GM23338 (cell line): ENCODE data around the gene CHD9. TPM values are rescaled to one million over a fixed set of nuclear protein-coding genes. Genes with fewer than 3 reads are reported as not detected.

ENCODE experiments used
- ATAC-seq: fragments of 200-7000 bp; cut with Tn5 transposase; 3 replicates; pipeline ENCODE4 v1.9.1; 2020
- DNase-seq: peaks from one replicate; pipeline ENCODE4 v3.0.0-alpha.2; 2015; ENCODE audit warnings: low spot score
- H2AFZ ChIP-seq: fragments of 200-600 bp; sonication (generic); 2 replicates; pipeline ENCODE4 v1.8.0; 2016; ENCODE audit warnings: antibody characterized with exemption, mild to moderate bottlenecking, moderate library complexity
- H3F3A ChIP-seq: fragments of 200-600 bp; sonication (generic); replicated peaks from 2 replicates; pipeline ENCODE4 v1.8.0; 2017; ENCODE audit warnings: antibody characterized with exemption, mixed run types, low read depth
- H3K27ac ChIP-seq: fragments of 200-600 bp; sonication (generic); 2 replicates; pipeline ENCODE4 v1.6.1; 2016; ENCODE audit warnings: low read depth
- H3K27me3 ChIP-seq: fragments of 200-600 bp; sonication (generic); 2 replicates; pipeline ENCODE4 v1.8.0; 2016; ENCODE audit warnings: mild to moderate bottlenecking, mixed run types, moderate library complexity; ENCODE audit not compliant: insufficient read depth
- H3K36me3 ChIP-seq: fragments of 200-600 bp; sonication (generic); 2 replicates; pipeline ENCODE4 v1.8.0; 2016; ENCODE audit warnings: mild to moderate bottlenecking; ENCODE audit not compliant: insufficient read depth
- H3K4me1 ChIP-seq: fragments of 200-600 bp; sonication (generic); 2 replicates; pipeline ENCODE4 v1.8.0; 2016; ENCODE audit warnings: mild to moderate bottlenecking, moderate library complexity; ENCODE audit not compliant: insufficient read depth
- H3K4me2 ChIP-seq: fragments of 200-600 bp; sonication (generic); 2 replicates; pipeline ENCODE4 v1.7.1; 2017; ENCODE audit warnings: mixed run types
- H3K4me3 ChIP-seq: fragments of 200-600 bp; sonication (generic); 2 replicates; pipeline ENCODE4 v1.6.1; 2016; ENCODE audit warnings: mixed run types
- H3K79me2 ChIP-seq: fragments of 200-600 bp; sonication (generic); replicated peaks from 2 replicates; pipeline ENCODE4 v1.8.0; 2017; ENCODE audit warnings: mild to moderate bottlenecking; ENCODE audit not compliant: insufficient read depth
- H3K9me2 ChIP-seq: fragments of 200-600 bp; sonication (generic); 2 replicates; pipeline ENCODE4 v1.8.0; 2017; ENCODE audit not compliant: insufficient read depth
- H4K20me1 ChIP-seq: fragments of 200-600 bp; sonication (generic); replicated peaks from 2 replicates; pipeline ENCODE4 v1.8.0; 2017; ENCODE audit warnings: mild to moderate bottlenecking; ENCODE audit not compliant: insufficient read depth
- H3K27ac Mint-ChIP-seq: 2 replicates; pipeline ENCODE4 v1.8.0; 2020; ENCODE audit warnings: inconsistent platforms, mild to moderate bottlenecking, moderate library complexity, mixed read lengths
- H3K27me3 Mint-ChIP-seq: 3 replicates; pipeline ENCODE4 v1.8.0; 2022; ENCODE audit warnings: low read depth, mild to moderate bottlenecking, moderate library complexity, mixed read lengths, inconsistent platforms; ENCODE audit not compliant: insufficient read depth, poor library complexity
- H3K36me3 Mint-ChIP-seq: 3 replicates; pipeline ENCODE4 v1.8.0; 2021; ENCODE audit warnings: low read depth, mild to moderate bottlenecking, inconsistent platforms, moderate library complexity, mixed read lengths
- H3K4me1 Mint-ChIP-seq: 3 replicates; pipeline ENCODE4 v1.8.0; 2020; ENCODE audit warnings: mild to moderate bottlenecking, inconsistent platforms, mixed read lengths
- H3K4me3 Mint-ChIP-seq: 3 replicates; pipeline ENCODE4 v1.8.0; 2021; ENCODE audit warnings: moderate library complexity, mild to moderate bottlenecking, inconsistent platforms, mixed read lengths
- H3K9me3 Mint-ChIP-seq: 3 replicates; pipeline ENCODE4 v1.8.0; 2020; ENCODE audit warnings: moderate library complexity, mild to moderate bottlenecking, inconsistent platforms, mixed read lengths
- CREB1 ChIP-seq: fragments of 250-450 bp; sonication (Bioruptor Pico); IDR thresholded peaks from 2 replicates; pipeline ENCODE4 v1.5.0; 2020; ENCODE audit warnings: low read depth, mild to moderate bottlenecking, moderate library complexity
- EZH2 ChIP-seq: fragments of 200-600 bp; sonication (generic); IDR thresholded peaks from one replicate; pipeline ENCODE4 v1.8.0; 2017; ENCODE audit warnings: antibody characterized with exemption, mild to moderate bottlenecking, low read depth; ENCODE audit not compliant: unreplicated experiment
- EZH2phosphoT487 ChIP-seq: fragments of 200-600 bp; sonication (generic); IDR thresholded peaks from one replicate; pipeline ENCODE4 v1.8.1; 2018; ENCODE audit warnings: antibody characterized with exemption; ENCODE audit not compliant: unreplicated experiment
- JUNB ChIP-seq: IDR thresholded peaks from one replicate; pipeline ENCODE4 v1.6.1; 2016; ENCODE audit warnings: antibody characterized with exemption; ENCODE audit not compliant: unreplicated experiment
- NANOG ChIP-seq: IDR thresholded peaks from 2 replicates; pipeline ENCODE4 v1.6.1; 2016; ENCODE audit warnings: antibody characterized with exemption, borderline replicate concordance
- POLR2AphosphoS5 ChIP-seq: IDR thresholded peaks from 2 replicates; pipeline ENCODE4 v1.6.1; 2016; ENCODE audit warnings: antibody characterized with exemption, low read depth
- REST ChIP-seq: IDR thresholded peaks from one replicate; pipeline ENCODE4 v1.6.1; 2018; ENCODE audit warnings: antibody characterized with exemption; ENCODE audit not compliant: unreplicated experiment
- STAT1 ChIP-seq: IDR thresholded peaks from one replicate; pipeline ENCODE4 v1.6.1; 2016; ENCODE audit warnings: antibody characterized with exemption; ENCODE audit not compliant: unreplicated experiment
- ZNF114 ChIP-seq: fragments of 250-450 bp; sonication (Bioruptor Pico); IDR thresholded peaks from 2 replicates; pipeline ENCODE4 v1.5.0; 2020; ENCODE audit warnings: mild to moderate bottlenecking, moderate library complexity
- ZNF331 ChIP-seq: fragments of 250-450 bp; sonication (Bioruptor Pico); IDR thresholded peaks from 2 replicates; pipeline ENCODE4 v1.5.0; 2020; ENCODE audit warnings: low read depth, mild to moderate bottlenecking, moderate library complexity
- polyA plus RNA-seq: library from polyadenylated mRNA; unstranded; fragments of >200 nt; fragmentation: Nextera tagmentation; extraction: Ambion mirVana; gene quantifications from 2 replicates; pipeline ENCODE4 v1.2.1, GENCODE V29; 2016
- total RNA-seq: library from RNA; depleted of rRNA; stranded (reverse); fragments of >200 nt; shearing (Covaris generic); gene quantifications from 2 replicates; pipeline ENCODE4 v1.2.3, GENCODE V29; 2014
- TF ChIP-seq, protein P1 (sequence below): IDR thresholded peaks from 2 replicates; pipeline ENCODE4 v1.6.1; 2016; ENCODE audit warnings: antibody characterized with exemption
- TF ChIP-seq, protein P2 (sequence below), 2 experiments: fragments of 200-600 bp in 1 of 2; sonication (generic) in 1 of 2; conservative IDR thresholded peaks; 2 replicates each; pipeline versions ENCODE4 v1.5.1 to v1.6.1; 2016 to 2017; ENCODE audit warnings: antibody characterized with exemption in 2 of 2, low read depth in 2 of 2, mild to moderate bottlenecking in 2 of 2, moderate library complexity in 1 of 2
- TF ChIP-seq, protein P3 (sequence below): fragments of 250-450 bp; sonication (Bioruptor Pico); IDR thresholded peaks from 2 replicates; pipeline ENCODE4 v1.5.0; 2020; ENCODE audit warnings: mild to moderate bottlenecking, moderate library complexity

CHD9 gene
- total and polyA plus RNA-seq, 2 experiments from 2014 or later: 18.8 to 46.6 TPM

DNA sequence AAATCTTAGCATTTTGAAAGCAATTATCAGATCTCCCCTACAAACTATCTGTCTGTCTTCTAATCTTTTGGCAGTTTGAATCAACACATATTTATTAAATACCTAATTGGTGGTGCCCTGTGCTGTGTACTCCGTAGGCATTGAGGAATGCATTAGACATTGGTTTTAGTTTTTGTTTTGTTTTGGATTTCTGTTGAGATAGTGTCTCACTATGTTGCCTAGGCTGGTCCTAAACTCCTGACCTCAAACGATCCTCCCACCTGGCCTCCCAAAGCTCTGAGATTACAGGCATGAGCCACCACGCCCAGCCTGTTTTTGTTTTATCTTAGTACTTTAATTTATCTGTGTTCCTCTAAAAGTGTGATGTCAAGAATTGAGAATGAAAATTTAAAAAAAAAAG lies 254.7 kb downstream of the CHD9 start:
- no peak overlapping the region for H3K4me3 ChIP-seq
- Mint-ChIP-seq H3K36me3 (peaks cover 85% of the 10 kb centered on the region), H3K4me3 (no peak overlapping the region), H3K4me1 (no peaks in the 10 kb centered on the region), H3K27ac (no peak overlapping the region), H3K9me3 (no peaks in the 10 kb centered on the region), H3K27me3 (no peaks in the 10 kb centered on the region)
- H3K36me3 ChIP-seq: no peaks in the 10 kb centered on the region
- no peak overlapping the region for H3K27ac ChIP-seq
- H3K4me1 ChIP-seq: no peaks in the 10 kb centered on the region
- no peak overlapping the region for H2AFZ ChIP-seq
- no peaks in the 10 kb centered on the region for H3K27me3 ChIP-seq
- no peaks in the 10 kb centered on the region for H4K20me1 ChIP-seq
- H3K9me2 ChIP-seq: no peaks in the 10 kb centered on the region
- TF ChIP-seq CREB1 (no peak), EZH2phosphoT487 (no peak), POLR2AphosphoS5 (no peak), REST (no peak), ZNF331 (no peak), NANOG (no peak), ZNF114 (no peak), EZH2 (no peak), STAT1 (no peak), JUNB (no peak)
- TF ChIP-seq, protein P1, sequence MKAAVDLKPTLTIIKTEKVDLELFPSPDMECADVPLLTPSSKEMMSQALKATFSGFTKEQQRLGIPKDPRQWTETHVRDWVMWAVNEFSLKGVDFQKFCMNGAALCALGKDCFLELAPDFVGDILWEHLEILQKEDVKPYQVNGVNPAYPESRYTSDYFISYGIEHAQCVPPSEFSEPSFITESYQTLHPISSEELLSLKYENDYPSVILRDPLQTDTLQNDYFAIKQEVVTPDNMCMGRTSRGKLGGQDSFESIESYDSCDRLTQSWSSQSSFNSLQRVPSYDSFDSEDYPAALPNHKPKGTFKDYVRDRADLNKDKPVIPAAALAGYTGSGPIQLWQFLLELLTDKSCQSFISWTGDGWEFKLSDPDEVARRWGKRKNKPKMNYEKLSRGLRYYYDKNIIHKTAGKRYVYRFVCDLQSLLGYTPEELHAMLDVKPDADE: no peak
- TF ChIP-seq, protein P2, sequence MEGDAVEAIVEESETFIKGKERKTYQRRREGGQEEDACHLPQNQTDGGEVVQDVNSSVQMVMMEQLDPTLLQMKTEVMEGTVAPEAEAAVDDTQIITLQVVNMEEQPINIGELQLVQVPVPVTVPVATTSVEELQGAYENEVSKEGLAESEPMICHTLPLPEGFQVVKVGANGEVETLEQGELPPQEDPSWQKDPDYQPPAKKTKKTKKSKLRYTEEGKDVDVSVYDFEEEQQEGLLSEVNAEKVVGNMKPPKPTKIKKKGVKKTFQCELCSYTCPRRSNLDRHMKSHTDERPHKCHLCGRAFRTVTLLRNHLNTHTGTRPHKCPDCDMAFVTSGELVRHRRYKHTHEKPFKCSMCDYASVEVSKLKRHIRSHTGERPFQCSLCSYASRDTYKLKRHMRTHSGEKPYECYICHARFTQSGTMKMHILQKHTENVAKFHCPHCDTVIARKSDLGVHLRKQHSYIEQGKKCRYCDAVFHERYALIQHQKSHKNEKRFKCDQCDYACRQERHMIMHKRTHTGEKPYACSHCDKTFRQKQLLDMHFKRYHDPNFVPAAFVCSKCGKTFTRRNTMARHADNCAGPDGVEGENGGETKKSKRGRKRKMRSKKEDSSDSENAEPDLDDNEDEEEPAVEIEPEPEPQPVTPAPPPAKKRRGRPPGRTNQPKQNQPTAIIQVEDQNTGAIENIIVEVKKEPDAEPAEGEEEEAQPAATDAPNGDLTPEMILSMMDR (conservative IDR thresholded peaks at IDR 0.05; ENCODE audit: low read depth in 2 of 2): no peak
- TF ChIP-seq, protein P3, sequence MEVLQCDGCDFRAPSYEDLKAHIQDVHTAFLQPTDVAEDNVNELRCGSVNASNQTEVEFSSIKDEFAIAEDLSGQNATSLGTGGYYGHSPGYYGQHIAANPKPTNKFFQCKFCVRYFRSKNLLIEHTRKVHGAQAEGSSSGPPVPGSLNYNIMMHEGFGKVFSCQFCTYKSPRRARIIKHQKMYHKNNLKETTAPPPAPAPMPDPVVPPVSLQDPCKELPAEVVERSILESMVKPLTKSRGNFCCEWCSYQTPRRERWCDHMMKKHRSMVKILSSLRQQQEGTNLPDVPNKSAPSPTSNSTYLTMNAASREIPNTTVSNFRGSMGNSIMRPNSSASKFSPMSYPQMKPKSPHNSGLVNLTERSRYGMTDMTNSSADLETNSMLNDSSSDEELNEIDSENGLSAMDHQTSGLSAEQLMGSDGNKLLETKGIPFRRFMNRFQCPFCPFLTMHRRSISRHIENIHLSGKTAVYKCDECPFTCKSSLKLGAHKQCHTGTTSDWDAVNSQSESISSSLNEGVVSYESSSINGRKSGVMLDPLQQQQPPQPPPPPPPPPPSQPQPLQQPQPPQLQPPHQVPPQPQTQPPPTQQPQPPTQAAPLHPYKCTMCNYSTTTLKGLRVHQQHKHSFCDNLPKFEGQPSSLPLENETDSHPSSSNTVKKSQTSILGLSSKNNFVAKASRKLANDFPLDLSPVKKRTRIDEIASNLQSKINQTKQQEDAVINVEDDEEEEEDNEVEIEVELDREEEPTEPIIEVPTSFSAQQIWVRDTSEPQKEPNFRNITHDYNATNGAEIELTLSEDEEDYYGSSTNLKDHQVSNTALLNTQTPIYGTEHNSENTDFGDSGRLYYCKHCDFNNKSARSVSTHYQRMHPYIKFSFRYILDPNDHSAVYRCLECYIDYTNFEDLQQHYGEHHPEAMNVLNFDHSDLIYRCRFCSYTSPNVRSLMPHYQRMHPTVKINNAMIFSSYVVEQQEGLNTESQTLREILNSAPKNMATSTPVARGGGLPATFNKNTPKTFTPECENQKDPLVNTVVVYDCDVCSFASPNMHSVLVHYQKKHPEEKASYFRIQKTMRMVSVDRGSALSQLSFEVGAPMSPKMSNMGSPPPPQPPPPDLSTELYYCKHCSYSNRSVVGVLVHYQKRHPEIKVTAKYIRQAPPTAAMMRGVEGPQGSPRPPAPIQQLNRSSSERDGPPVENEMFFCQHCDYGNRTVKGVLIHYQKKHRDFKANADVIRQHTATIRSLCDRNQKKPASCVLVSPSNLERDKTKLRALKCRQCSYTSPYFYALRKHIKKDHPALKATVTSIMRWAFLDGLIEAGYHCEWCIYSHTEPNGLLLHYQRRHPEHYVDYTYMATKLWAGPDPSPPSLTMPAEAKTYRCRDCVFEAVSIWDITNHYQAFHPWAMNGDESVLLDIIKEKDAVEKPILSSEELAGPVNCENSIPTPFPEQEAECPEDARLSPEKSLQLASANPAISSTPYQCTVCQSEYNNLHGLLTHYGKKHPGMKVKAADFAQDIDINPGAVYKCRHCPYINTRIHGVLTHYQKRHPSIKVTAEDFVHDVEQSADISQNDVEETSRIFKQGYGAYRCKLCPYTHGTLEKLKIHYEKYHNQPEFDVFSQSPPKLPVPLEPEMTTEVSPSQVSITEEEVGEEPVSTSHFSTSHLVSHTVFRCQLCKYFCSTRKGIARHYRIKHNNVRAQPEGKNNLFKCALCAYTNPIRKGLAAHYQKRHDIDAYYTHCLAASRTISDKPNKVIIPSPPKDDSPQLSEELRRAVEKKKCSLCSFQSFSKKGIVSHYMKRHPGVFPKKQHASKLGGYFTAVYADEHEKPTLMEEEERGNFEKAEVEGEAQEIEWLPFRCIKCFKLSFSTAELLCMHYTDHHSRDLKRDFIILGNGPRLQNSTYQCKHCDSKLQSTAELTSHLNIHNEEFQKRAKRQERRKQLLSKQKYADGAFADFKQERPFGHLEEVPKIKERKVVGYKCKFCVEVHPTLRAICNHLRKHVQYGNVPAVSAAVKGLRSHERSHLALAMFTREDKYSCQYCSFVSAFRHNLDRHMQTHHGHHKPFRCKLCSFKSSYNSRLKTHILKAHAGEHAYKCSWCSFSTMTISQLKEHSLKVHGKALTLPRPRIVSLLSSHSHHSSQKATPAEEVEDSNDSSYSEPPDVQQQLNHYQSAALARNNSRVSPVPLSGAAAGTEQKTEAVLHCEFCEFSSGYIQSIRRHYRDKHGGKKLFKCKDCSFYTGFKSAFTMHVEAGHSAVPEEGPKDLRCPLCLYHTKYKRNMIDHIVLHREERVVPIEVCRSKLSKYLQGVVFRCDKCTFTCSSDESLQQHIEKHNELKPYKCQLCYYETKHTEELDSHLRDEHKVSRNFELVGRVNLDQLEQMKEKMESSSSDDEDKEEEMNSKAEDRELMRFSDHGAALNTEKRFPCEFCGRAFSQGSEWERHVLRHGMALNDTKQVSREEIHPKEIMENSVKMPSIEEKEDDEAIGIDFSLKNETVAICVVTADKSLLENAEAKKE (CRISPR knock-in tag): no peak
- no peak overlapping the region for H3K4me2 ChIP-seq
- H3K79me2 ChIP-seq: no peaks in the 10 kb centered on the region
- DNase-seq (no peak), ATAC-seq (no peak)
- H3F3A ChIP-seq: no peaks in the 10 kb centered on the region
